Activated naive CD4-positive, alpha-beta T cell treated with Interleukin-2 at 50 U/mL for 16 hours (primary cell): ENCODE results near the gene EHHADH.
A peak's percentile ranks its signal among the peaks of the same experiment; 100 is the strongest.

Experiments
- DNase-seq: peaks from one replicate; pipeline ENCODE4 v3.0.0-alpha.2; 2020

Gene EHHADH

DNA sequence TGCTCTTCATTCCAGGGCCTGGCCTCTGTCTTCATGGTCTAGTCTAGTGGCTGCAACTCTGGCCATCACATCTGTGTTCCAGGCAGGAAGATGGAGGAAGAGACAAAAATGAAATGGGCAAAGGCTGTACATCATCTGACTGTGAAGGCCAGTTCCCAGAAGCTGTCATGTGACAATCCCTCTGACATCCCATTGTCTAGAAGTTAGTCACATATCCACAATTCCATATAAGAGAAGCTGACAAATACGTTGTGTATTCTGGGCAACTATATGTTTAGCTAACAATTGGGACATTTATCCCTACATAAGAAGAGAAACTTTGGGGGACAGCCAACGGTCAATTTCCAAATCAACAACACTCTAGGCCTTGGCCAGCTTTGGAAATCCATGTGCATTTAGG, 66.5 kb downstream of the EHHADH start:
- DNase-seq = no peak

DNA sequence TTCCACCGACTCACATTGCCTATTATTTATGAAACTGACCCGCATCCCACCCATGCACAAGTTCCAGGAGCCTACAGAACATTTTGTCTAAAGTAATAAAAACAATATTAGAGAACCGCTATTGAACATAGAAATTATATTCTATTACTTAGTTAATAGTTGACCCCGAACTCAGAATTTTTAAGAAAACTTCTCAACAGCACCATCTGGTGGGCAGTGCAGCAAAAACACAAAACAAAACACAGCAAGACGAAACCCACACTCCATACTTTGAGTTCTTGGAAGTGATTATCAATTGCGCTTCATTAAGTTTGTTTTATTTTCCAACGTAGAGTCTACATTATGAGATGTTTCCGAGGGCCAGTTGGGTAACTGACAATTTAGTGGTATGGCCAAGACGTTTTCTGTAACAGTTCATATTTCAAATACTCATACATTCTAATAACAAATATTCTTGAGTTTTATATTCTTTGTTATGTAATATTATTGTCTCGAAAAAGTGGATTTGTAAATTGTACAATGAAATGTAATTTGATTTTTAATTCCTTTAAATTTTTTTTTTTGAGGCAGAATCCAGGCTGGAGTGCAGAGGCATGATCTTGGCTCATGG, 77.0 kb downstream of the EHHADH start:
- DNase-seq = peak; percentile 11

DNA sequence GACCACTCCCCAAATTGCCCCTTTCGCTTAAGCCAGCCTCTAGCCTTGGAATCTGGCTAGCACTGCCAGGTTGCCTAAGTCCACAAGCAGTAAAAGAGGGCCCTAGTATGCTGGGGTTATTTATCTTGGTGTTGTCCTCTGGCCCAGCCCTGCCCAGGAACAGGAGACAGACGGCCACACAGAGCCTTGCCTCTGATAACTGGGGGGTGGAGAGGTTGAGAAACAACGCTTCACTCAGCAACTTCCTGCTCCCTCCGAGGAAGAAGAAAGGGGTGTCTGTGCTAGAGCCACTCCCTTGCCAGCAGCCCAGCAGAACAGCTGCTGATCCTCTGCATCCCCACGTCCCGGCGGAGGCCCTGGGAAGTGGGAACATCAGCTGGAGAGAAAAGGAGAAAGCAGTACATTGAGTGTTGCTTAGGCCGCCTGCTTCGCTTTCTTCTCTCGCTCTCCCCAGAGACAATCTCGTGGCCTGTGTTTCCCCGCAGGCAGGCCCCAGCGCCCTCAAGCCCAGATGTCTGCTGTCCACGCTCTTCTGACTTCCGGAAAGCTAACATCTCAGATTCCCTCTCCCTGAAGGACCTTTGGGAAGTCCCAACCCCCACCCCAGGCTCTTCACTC, 78.4 kb downstream of the EHHADH start:
- no peak for DNase-seq

DNA sequence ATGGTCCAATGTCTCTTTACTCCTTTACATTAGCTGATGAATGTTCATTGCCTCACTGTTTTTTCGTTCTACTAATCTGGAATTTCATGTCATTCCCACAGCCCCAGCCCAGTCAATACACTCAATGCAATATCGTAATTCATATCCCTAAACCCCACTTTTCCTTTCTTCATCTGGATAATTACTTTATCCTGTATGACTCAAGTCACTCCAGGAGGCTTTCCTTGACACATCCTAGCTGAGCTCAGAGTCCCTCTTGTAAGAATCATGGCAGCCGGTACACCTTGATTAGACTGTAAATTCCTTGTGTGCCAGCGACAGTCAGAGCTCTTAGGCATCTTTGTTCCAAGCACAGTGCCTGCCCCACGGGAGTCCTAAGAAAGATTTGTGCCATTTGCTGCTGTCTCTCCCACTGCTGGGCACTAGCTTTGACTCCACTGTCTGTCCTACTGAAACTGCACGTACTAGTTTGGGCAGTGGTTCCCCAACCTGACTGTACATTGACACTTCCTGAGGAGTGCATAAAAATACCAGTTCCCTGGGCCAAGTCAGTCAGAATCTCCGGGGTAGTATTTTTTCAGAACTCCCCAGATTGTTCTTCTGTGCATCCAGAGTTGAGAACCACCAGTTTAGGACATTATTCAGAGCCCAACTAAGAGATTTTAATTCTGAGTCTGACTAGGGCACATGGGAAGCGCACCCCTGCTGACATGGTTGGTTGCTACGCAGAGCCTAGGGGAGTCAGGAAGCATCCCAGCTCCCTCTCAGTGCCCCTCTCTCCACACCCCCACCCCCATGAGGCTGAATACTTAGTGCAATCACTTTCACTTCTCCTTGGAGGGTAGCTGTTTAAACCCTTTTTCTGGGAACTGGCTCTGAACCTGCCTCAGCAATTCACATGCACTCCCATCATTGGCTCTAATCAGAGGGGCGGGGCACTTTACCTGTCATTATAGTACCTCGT, 81.5 kb downstream of the EHHADH start:
- DNase-seq = no peak

DNA sequence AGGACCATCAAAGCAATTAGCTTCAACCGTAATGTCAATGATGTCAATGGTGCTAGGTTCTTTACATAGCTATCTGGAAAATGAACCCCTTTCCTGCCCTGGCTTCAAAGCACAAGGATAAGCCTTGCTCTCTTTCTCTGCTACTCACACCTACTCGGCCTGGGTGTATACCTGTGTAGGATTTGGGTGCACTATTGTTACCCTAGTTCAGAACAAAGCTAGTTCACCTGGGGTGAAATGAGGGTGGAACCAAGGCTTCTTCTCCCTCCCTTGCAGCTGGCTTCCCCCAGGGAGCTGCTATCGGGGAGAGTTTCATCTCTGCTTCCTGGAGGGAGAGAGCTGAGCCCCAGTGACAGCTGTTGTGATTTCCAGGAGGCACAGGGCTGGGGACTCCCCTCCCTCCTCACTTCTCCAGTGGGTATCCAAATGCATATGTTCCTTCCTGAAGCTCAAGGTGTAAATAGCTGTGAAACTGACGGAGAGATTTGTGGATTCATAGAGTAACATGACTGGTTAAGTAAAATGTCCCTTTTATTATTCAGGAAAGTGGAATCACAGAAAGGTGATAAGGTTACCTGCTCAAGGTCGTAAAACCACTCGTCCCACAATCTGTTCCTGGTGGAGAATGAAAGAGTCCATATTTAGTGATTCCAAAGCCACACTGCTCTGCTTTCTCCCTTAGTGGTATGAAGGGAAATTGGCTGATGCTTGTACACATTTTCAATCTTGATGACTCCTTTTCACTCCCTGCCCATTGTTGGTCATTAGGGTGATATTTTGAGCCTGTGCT, 89.2 kb downstream of the EHHADH start:
- no peak for DNase-seq

DNA sequence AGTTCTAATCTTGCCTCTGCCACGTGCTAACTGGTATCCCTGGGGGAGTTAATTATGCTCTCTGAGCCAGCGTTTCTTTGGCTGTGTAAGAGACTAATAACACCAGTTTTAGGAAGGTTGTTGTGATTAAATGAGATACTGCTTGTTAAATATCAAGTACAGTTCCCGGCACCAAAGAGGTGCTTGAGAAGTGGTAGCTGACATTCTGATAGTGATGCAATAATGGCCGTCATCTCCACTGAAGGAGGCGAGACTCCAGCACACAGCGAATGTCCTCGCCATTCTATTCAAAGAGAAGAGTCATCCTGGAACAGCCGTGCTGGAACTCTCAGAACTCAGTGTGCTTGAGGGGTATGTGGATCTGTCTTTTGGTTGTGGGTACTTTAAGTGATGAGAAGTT, 91.2 kb downstream of the EHHADH start:
- DNase-seq = no peak

DNA sequence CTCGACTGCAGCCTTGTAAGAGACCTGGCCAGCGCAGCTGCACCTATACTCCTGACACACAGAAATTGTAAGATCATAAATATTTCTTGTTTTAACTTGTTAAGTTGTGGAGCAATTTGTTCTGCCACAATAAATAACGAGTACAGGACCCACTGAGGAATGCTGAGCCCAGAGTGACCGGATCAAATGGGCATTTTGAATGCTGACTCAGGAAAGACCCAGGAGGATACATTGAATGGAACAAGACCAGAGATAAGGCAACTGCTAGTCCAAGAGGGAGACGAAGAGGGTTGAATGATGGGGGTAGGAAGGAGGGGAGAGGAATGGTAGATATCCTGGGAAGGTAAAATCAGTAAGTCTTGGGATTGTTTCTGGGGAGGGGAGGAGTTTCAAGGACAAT, 92.1 kb downstream of the EHHADH start:
- no peak for DNase-seq

DNA sequence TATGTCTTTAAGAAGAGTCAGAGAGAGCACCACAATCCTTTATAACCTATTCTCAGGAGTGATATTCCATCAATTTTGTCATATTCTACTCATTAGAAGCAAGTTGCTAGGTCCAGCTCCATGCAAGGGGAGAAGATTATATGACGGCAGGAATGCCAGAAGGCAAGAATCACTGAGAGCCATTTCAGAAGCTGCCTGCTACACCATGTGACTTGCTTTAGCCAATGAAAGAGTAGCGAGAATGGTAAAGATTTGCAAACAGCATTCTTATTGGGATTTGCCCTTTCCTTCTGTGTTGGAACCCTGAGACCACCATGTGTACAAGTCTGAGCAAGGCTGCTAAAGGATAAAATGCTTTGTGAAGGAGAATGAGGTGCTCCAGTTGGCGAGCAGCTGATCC, 96.5 kb downstream of the EHHADH start:
- no peak for DNase-seq

DNA sequence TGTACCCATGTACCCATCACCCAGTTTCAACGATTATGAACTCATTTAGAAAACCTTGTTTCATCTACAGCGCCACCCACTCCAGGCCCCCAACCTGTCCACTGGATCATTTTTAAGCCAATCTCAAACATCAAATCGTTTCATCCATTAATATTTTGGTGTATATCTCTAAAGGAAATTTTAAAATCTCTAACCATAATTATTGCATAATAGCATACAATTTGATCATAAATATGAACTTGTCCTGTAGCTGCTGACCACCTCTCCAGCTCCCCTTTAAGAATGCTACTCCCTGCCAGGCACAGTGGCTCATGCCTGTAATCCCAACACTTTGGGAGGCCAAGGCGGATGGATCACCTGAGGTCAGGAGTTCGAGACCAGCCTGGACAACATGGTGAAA, 98.2 kb downstream of the EHHADH start:
- no peak for DNase-seq

DNA sequence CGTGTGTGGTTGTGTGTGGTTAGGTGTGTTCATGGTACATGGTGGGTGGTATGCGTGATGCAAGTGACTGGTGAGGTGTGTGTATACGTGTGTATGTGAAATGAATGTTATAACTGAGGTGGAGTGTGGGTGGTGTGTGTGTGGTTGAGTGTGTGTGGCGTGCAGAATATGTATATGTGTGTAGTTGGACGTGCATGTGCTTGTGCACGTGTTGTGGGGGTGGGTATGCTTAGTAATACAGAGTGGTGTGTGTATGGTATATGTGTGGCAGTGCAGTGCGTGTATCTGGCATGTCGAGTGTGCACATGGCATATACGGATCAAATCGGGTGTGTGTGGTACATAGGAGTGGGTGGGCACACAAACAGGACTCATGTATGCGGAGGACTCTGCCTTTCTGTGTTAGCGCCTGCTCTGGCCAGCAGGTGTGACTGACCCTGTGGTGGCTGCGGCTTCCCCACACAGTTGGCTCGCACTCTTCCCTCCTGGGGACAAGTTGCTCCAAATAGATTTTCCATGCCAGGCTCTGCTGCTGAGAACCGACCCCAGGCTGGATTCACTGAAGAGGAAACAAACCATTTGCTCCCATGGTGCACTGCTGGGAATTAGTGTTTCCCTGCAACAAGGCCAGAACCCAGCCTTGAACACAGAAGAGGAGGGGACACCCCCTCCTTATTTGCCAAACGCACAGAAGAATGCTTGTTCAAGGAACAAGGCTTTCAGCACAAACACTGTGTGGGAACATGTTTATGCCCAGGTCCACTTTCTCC, 99.8 kb downstream of the EHHADH start:
- DNase-seq = no peak

DNA sequence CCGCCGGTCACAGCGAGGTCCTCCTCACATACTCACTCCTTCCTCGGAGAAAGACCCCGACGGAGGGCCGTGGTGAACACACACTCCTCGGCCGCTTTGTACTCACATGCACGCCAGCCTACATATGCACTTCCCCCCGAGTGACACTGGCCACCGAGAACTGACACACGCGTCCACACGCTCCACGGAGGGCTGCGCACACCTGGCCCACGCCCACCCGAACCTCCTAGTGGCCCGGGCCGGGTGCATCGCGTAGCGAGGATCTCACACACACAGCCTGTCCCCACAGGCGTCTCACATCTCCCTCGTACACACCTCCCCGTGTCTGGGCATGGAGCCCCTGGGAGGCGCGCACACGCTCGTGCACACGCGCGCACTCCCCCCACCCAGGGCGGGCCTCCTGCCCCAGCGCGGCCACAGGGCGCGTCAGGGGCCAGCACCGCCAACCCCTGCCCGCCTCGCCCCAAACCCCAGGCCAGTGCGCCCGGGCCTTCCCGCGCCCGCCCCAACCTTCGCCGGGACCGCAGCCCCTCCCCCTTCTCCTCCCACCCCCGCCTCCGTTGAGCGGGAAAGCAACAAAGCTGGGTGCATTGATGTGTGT, 100.6 kb downstream of the EHHADH start:
- DNase-seq = no peak

DNA sequence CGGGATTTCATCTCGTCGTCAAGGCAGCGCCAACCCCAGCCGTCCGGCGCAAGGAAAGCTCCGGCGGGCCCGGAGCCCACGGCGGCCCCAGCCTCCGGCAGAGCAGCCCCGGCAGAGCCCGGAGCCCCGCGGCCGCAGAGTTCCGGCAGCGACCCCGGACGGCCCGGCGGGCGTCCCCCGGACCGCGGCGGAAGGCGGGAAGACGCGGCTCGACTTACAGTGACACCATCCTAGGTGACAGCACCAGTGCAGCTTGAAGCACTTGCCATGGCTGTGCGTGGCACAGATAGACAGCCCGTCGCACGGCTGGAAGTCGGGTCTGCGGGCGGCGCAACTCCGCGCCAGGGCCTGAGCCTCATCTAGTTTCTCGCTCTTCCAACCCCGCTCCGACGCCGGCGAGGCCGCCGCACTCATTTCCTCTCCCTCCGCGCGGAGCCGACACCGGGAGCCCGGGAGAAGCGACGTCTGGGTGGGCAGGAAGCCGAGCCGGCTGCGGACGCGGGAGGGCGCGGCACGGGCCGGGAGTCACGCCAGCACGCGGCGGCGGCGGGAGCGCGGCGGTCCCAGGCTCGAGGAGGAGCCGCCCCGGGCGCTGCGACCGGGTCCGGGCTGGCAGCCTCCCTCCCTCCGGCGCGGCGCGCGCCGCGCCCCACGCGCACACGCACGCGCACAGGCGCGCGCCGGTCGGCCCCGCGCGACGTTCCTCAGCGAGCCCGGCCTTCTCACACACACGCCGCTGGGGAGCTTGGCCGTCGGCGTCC, 101.3 kb downstream of the EHHADH start, which contains the start of gene C3orf70:
Gene C3orf70 (minus strand): TSS at position 651 of the 761 bp plus-strand sequence. CDS start 237 bp downstream, at position 414.
- no peak for DNase-seq

DNA sequence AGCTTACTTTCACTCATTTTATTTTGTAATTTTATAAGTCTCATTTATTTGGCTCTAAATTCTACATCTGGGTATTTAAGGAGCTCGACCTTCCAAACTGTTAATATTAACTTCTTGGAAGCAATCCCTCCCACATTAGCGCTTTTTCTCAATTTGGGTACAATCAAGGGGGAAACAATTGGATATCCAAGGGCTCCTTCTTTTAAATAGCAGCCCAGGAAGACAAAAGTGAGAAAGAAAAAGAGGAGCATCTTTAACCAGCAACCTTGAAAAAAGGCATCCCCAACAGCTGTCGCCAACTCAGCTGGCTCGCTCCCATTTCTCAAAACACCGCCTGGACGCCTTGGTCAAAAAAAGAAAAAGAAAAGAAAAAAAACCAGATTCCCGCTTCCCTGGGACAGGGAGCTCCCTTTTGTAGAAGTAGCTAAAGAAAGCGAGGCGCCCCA, 101.9 kb downstream of the EHHADH start:
- no peak for DNase-seq

DNA sequence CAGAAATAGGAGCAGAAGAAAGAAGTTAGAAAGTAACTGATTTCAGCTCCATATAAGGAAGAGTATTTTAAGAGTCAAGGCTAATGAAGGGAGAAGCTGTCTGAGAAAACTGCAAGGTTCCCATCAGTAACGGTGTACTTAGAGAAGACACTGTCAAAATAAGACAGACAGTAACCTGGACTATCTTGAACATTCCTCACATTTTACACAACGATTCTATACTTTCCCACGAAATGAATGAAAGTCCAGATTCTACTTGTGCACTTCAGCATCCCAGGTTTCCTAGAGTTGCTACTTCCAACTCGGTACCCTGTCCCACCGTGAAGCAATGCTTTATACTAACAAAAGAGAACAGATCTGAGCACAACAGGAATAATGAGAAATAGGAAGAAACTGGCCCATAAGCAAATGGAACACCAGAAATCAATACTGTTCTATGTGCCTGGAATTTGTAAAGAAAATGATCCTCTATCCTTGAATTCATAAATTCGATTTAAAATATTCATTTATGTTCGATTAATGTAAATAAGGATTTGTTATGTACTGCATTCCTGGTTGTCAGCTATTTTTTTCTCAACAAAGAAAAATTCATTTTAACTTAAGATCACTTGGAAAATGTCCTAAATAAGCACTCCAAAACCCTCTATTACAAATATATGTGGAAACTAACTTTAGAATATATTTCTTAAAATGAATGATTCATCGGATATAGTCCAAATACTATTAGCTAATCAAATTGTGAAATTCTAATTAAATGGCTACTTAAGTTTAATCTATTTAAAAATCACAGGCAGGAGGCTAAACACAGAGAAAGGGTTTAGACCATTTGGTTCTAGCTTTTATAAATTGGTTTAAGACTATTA, 102.5 kb downstream of the EHHADH start:
- no peak for DNase-seq

DNA sequence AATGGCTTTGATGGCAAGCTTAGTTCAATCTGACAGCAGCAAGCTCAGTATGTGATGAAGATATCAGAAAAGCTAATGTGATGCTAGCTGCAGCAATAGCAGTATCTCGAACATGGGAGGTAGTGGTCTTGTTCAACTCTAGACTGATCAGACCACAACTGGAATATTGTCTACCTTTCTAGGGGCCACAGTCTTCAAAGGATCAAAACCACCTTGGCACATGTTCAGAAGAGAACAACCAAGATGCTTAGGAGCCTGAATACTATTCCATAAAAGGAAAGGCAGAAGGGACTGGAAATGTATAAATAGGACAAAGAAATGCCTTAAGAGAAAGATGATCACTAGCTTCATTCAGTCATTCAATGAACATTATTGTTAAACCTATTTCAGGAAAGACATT, 103.3 kb downstream of the EHHADH start:
- no peak for DNase-seq

DNA sequence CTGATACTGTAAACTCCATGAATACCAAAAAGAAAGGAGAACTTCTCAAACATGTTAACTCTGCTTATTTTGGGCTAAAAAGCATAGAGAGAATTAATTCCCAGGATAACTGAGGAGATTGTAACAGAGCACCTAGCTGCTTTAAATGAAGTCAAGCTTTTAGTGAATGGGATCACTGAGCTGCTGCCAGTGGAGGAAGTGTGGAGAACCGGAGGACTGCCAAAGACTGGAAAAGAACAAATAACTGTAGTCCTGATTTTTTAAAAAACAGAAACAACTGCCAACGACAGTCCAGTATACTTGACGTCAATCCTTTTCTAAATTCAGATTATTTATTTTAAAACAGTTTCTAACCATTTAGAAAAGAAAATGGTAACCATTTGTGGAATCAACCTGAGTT, 104.3 kb downstream of the EHHADH start:
- DNase-seq = no peak

DNA sequence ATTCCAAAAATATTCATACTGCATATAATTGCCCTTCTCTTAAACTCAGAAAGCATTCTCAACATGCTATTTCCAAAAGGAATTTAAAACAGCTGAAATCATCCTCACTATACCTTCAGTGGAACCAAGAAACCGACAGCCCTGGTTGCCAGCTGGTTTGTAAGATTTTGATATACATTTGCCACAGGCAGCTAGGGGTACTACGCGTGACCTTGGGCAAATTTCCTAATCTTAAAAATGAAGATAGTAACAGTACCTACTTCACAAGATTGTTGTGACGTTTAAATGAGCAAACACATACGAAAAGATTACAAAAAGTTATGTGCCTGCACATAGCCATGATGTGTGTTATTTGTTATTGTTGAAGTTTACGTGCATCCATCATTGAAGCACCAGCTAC, 108.3 kb downstream of the EHHADH start:
- DNase-seq = no peak

DNA sequence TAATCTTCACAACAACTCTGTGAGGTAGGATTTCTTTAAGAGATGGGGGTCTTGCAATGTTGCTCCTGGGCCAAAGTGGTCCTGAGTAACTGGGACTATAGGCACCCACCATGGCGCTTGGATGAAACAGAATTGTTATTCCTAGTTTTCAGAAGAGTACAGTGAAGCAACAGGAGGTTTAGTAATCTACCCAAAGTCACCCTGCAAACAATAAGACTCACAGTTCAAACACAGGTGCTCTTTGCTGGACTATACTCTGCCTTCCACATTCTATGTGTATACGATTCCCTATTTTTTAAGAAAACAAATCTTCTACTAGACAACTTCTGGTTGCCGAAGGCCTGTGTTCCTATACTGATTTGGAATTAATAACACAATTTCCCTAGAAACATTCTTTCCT, 109.1 kb downstream of the EHHADH start:
- no peak for DNase-seq
